Activated CD8-positive, alpha-beta memory T cell treated with anti-CD3 and anti-CD28 coated beads, Interleukin-2, amount 50 U/mL, for 4 hours (primary cell): ENCODE measurements around the gene RSPRY1.
A peak's percentile ranks its signal among the peaks of the same experiment; 100 is the strongest.

ENCODE experiments used
- DNase-seq: peaks from one replicate; pipeline ENCODE4 v3.0.0-alpha.2; 2020

Gene RSPRY1

GRCh38 chr16:57185945-57186871 is at the start of gene RSPRY1, which contains the start of gene PSME3IP1:
Gene RSPRY1 (plus strand): TSS chr16:57186329. CDS start chr16:57204659, 18,330 bp downstream.
Gene PSME3IP1 (minus strand): TSS chr16:57186039. CDS start chr16:57173854, 12,185 bp downstream.
- DNase-seq: peak; percentile 96

DNA sequence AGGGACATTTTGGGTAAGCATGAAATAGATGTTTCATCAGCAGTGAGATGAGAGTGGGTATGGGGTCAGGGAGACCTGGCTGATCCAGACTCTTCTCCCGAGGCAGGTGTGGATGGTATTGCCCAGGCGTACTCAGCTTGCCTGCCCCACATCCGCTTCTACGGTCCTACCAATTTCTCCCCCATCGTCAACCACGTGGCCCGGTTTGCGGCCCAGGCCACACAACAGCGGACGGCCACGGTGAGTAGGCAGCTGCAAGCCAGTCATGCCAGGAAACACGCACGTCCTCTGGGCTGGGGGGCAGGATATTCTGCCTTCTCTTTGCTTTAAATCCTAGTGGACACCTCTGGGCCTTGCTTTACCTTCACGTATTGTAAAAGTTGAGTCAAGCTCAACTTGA is 49.1 kb upstream of the RSPRY1 start:
- no peak for DNase-seq

- DNase-seq: peak; percentile 1
These were observed 48.4 kb upstream of the RSPRY1 start for GRCh38 chr16:57137566-57138273.

DNA sequence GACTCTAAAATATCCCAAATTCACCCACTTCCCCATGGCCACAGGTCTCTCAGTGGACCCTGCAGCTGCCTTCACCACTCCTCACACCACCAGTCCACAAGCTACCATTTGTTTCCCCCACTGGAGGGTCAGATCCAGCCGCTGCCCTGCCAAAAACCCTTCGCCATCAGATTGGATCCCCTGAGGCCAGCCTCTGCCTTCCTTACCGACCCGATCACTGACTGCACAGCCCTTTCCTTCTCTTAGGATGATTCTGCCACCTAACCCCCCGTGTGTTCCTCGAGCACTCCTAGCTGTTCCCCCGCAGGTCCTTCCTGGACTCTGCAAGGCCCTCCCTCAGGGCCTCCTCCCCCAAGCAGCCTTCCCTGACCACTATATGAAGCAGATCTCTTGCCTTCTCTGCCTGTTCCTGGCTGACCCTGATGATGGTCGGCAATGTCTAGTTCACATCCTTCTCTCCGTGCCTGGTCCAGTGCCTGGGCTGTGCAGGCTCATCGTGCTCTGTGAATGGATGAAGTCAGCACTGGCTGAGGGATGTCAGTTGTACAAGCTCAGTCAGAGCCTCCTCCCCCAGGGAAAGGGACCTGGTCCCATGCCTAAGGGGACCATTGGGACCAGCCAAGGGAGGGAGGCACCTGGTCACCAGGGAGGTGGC is 47.7 kb upstream of the RSPRY1 start:
- peak; percentile 5 for DNase-seq

DNA sequence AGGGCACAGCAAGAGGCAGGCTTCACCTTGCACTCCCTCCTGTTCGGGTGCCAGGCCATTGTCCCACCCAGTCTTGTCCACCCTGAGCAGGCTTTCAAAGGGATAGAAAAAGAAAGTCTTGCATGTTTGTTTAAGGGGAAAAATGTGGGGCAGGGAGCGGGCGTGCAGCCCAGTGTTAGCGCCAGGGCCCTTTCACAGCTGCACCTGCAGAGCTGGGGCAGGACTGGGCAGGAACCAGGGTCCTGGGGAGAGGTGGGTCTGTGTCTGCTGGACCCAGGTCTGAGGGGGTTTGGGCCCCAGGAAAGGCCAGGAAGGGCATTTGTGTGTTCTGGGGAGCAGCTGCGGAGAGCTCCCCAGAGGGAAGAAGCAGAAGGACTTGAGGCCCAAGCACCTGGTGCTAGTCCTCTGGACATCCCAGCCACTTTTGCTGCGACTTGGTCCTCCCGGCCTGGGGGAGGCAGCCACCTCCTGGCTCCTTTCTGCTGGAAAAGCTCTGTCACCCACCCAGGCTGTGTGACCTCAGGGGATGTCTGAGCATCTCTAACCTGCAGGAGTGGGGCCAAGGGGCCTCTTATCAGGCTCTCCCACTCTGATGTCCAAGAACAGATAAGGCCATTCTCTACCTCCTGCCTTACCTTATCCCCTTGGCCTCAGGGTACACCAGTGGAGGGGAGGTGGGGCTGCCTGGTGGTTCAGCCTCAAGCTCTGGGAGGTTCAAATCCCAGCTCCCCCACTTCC is 45.0 kb upstream of the RSPRY1 start:
- no peak for DNase-seq

DNA sequence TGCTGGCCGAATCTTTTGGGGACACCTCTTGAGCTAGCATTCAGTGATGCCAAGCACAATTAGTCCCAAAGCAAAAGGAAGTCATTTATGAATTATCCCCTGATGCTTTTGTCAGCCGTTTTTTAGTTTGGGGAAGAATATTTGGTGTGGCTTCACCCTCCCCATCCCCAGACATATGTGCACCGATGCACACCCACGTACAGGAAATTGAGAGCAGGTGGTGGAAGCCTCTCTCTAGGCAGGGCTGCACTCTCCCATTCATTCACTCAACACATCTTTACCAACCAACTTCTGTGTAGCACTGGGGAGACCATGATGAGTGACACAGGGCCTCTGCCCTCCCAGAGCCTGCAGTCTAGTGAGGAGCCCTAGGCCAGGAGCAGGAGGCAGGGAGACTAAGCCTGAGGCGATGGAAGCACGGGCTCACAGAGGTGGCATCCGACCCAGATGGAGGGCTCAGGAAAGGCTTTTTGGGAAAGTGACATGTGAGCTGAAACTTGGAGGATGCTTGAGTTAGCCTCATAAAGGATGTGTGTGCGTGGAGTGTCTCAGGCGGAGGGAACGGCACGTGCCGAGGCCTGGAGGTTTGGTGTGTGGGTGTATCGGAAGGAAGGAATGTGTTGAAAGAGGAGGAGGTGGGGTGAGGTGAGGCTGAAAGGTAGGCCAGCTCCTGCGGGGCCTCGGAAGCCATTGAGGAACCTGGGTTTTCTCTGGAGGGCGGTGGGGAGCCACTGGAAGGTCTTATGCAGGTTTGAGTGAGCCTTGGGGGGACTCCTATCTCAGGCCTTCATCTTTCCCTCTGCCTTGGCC is 44.1 kb upstream of the RSPRY1 start:
- no peak for DNase-seq

DNA sequence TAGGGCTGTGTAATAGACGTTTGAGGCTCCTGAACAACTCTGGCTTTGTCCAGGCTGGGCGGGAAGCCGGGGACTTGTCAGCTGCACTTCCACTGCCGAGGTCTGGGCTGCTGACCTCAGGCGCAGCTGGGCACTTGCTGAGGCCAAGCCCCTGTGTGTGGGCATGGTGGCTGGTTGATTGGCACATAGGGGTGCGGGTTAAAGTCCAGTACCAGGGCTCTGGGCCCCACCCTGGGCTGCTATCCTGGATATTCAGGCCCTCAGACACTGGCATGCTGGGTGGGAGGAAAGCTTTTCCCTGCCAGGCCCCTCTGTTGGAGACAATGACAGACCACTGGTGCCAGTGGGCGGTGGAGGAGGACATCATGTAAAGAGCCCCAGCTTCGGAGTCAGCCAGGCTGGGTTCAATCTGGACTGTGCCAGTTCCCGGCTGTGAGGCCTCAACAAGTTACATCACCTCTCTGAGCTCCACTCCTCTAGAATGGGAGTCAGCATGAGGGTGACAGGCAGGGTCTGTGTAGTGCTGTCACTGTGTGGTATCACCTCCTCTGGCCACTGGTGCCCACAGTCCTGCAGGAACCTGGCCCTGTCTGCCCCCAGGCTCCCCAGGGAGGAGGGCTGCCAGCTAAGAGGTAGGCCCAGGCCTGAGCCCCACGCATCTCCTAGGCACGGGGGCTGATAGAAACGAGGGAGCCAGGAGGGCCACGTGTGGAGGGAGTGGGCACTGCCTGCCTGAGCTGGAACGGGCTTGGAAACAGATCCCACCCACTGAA is 42.8 kb upstream of the RSPRY1 start:
- no peak for DNase-seq

DNA sequence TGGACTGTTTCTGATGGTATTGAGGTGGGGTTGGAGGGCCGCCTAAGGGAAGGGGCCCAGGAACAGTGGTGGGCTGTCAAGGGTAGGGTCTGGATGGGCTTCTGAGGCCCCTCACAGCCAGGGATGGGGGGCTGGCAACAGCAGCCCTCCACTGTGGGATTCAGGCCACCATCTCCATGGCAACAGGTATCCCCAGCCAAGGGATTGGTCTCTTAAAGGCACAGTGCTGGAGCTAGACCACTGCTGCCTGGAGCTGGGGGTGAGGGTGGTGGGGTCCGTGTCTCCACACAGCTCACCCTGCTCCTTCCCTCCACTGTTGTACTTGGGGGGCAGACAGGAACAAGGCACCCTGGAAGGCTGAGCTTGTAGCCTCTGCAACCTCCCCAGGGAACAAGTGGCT is 42.1 kb upstream of the RSPRY1 start:
- DNase-seq: no peak

- DNase-seq: no peak
These were observed 40.8 kb upstream of the RSPRY1 start for GRCh38 chr16:57145046-57146021.

- no peak for DNase-seq
These were observed 40.0 kb upstream of the RSPRY1 start for GRCh38 chr16:57146040-57146647.

DNA sequence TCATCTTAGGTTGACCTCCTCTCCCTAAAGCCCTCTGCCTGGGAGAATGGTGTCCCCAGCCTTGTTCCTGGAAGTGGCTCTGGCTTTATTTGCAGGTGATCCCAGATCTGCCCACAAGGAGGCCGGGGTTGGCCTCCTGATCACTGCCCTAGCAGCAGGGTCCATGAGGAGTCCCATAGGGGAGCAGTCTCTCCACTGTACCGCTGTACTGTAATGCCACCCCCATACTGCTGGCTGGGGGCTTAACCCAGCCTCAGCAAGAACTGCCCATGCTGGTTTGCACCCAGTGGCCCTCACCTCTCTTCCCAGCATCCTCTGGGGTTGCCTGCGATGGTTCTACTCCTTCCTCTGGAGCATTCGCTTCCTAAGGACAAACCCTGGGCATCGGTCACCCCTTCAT is 39.4 kb upstream of the RSPRY1 start:
- DNase-seq: no peak

- no peak for DNase-seq
These were observed 38.5 kb upstream of the RSPRY1 start for GRCh38 chr16:57147381-57148221.

GRCh38 chr16:57148481-57148880 is 37.6 kb upstream of the RSPRY1 start:
- DNase-seq: no peak

GRCh38 chr16:57149391-57149790 is 36.7 kb upstream of the RSPRY1 start:
- no peak for DNase-seq

DNA sequence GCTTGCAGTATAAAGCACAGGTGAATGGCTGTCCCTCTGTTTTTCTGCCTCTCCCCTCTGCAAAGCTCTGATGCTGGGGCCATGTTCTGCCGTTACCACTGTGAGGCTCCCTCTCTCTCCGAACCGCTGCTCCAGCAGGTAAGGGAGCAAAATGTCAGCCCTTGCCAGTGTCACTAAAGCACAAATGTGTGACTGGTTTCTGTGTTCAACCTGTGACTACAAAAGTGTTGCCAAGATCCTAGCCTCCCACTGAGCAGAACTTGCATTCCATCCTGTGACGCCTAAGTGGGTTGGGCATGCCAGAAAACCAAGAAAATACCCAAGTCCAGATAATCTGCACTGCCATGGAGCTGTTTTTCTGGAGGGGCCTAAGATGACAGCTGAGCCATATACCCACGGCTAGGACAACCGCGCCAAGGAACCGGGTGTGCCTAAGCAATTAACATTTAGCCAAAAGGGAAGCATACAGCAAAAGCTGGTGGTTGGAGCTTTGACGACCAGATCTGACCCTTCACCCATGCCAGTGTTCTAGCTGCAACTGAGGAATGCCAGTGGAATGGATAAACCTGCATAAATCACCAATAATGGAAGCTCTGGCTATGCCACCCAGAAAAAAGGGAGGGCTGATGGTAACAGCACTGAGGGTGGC is 35.3 kb upstream of the RSPRY1 start:
- DNase-seq: no peak

GRCh38 chr16:57151369-57151768 is 34.8 kb upstream of the RSPRY1 start:
- DNase-seq: no peak
